ENCODE measurements around the gene NCOA5.

DNA sequence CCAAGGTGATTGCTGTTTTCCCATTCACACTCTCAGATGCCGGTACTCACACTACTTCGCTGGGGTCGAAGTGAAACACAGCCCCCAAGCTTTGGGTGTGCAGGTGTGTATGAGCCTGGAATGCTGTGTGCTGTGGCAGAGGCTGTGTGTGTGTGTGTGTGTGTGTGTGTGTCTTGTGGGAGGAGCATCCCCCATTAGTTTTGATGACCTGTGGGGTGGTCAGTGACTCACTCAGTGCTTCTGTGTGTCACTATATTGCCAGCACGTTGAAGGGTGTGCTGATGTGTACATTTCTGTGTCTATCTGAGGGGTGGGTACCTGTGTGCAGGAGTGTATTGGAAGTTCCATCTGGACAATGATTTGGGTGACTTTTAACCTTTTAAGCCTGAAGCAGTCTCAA is 65.8 kb downstream of the NCOA5 start:
- TF ChIP-seq, protein P1, sequence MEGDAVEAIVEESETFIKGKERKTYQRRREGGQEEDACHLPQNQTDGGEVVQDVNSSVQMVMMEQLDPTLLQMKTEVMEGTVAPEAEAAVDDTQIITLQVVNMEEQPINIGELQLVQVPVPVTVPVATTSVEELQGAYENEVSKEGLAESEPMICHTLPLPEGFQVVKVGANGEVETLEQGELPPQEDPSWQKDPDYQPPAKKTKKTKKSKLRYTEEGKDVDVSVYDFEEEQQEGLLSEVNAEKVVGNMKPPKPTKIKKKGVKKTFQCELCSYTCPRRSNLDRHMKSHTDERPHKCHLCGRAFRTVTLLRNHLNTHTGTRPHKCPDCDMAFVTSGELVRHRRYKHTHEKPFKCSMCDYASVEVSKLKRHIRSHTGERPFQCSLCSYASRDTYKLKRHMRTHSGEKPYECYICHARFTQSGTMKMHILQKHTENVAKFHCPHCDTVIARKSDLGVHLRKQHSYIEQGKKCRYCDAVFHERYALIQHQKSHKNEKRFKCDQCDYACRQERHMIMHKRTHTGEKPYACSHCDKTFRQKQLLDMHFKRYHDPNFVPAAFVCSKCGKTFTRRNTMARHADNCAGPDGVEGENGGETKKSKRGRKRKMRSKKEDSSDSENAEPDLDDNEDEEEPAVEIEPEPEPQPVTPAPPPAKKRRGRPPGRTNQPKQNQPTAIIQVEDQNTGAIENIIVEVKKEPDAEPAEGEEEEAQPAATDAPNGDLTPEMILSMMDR (IDR thresholded peaks at IDR 0.05): no peak
- TF ChIP-seq POLR2A (IDR thresholded peaks at IDR 0.05; ENCODE audit: low read depth): no peak
